ENCODE data around the gene PSEN1.

- TF ChIP-seq CTCF (IDR thresholded peaks at IDR 0.05) (no peak), ZFX (IDR thresholded peaks at IDR 0.05; ENCODE audit: borderline replicate concordance) (no peak)
Observed at GRCh38 chr14:73266317-73266716, 130.0 kb downstream of the PSEN1 start.

Measured in 22Rv1 (cell line).